Dermis microvascular lymphatic vessel endothelial cell (primary cell): ENCODE results near the gene FBLL1. TPM values are rescaled to one million over a fixed set of nuclear protein-coding genes. Genes with fewer than 3 reads are reported as not detected.
"Not testable (repeated sequence)": the region's sequence is repeated elsewhere in the genome, so short reads cannot be mapped to it uniquely, and the experiment has no call there.

Experiments
- DNase-seq, 2 donors: peaks; one replicate each; pipeline versions ENCODE4 v3.0.0 to v3.0.0-alpha.2; 2010; ENCODE audit warnings: low read depth in 2 of 2
- total RNA-seq: library from RNA; depleted of rRNA; stranded (reverse); fragments of >200 nt; gene quantifications from 2 replicates; pipeline ENCODE4 v1.2.1, GENCODE V29; 2014

The FBLL1 gene
- 0.13 and 1.1 TPM in 2 replicates for total RNA-seq

- peak in 1 of 2 donors; percentile 36 for DNase-seq
Measured at GRCh38 chr5:168528521-168529373, at the start of gene FBLL1. Gene FBLL1 (plus strand): TSS chr5:168529305. CDS start chr5:168529505, 200 bp downstream.

DNA sequence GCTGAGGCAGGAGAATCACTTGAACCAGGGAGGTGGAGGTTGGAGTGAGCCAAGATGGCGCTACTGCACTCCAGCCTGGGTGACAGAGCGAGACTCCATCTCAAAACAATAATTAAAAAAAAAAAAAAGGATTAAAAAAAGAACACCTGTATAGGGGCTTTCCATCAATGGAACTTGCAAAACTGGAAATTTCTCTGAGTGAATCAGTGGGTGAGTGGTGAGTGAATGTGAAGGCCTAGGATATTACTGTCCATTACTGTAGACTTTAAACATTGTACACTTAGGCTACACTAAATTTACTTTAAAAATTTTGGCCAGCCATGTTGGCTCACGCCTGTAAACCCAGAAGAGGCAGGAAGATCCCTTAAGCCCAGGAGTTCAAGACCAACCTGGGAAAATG is 48.5 kb upstream of the FBLL1 start:
- no peak for DNase-seq

DNA sequence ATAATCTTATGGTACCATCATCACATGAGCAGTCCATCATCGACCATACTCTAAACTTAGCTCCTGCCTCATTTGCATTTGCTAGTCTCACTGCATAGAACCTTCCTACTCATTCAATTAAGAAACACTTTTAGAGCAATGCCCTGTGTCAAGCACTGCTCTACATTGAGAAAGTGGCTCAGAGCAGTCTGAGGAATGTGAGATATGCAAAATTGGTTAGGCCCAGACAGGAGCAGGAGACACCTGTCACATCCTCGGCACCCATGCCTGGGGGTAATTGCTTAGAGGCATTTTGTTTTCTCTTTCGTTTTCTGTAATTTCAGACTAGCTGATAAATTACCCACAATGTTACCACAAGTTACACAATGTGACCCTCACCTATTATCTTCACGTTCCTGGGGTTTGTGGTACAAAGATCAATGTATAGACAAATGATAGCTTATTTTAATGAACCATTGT is 47.7 kb upstream of the FBLL1 start:
- no peak for DNase-seq

DNA sequence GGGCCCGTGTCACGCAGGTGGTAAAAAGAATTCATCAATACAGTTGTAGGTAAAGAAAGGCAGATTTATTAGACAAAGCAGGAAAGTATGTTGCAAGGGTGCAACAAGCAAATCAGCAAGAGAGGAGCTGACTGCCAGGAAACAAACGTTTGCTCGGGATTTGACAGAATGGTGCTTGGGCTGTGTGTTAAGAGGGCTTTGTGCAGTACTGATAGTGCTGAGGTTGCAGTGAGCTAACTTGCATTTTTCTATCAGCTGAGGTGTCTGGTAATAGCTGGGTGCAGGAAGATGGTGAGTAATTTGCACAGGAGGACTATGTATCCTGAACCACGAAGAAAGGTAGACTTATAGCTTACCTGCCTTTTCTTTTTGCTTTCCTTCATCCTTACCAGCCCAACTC is 46.7 kb upstream of the FBLL1 start:
- DNase-seq = no peak

GRCh38 chr5:168486136-168486879 is 42.8 kb upstream of the FBLL1 start, which contains the start of gene RARS1:
Gene RARS1 (plus strand): TSS chr5:168486471. CDS start chr5:168486499, 28 bp downstream.
- peak; percentile 88 to 96 for DNase-seq

DNA sequence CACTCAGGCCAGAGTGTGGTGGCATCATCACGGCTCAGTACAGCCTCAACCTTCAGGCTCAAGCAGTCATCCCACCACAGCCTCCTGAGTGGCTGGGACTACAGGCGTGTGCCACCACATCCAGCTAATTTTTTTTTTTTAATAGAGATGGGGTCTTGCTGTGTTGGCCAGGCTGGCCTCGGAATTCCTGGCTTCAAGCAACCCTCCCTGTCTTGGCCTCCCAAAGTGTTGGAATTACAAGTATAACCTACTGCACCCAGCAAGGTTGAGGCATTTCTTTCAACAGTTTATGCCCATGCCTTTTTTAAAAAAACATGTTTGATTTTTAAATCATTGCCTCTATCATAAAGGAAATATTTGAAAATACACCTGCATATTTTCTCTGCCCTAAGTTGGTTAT is 40.0 kb upstream of the FBLL1 start:
- no peak for DNase-seq

DNA sequence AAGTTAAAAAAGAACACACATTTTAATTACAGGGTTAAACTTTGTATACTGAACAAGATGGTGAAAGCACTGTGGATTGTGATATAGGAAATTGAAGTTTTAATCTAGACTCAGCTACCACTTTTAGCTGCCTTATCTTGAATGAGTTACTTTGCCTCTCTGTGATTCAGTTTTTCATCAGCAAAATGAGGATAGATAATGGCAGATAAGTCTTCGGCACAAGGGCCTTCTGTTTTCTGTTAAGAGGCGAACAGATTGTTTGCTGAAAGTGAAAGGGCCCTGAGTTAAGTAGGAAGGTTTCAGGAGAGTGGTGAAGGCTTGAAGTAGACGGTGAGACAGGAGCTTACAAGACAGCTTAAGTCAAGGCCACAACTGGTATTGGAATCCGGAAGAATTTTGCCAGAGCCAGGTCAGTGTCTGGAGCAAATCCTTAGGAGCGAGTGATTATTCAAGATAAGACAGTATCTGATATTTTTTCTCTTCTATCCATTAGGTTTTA is 35.0 kb upstream of the FBLL1 start:
- no peak for DNase-seq

DNA sequence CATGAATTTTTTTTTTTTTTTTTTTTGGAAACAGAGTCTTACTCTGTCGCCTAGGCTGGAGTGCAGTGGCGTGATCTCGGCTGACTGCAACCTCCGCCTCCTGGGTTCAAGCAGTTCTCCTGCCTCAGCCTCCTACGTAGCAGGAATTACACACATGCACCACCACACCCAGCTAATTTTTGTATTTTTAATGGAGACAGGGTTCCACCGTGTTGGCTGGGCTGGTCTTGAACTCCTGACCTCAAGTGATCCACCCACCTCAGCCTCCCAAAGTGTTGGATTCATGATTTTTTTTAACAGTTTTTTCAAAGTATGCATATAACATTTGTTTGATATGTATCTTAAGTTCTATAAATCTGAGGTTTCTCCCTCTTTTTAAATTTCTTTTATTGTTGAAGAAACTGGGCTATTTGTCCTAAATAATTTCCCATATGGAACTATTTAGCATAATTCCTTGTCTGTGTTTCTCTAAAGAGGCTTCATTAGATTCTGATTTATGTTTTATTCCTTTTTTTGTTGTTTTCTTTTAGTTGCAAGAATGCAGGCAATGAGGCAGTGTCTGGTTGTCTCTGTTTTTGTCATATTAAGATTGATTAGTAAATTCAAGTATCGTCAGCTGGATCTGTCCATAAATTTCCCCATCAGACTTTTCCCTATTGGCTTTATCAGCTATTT is 26.4 kb upstream of the FBLL1 start:
- DNase-seq = no peak

GRCh38 chr5:168513861-168514428 is 15.2 kb upstream of the FBLL1 start:
- no peak for DNase-seq

DNA sequence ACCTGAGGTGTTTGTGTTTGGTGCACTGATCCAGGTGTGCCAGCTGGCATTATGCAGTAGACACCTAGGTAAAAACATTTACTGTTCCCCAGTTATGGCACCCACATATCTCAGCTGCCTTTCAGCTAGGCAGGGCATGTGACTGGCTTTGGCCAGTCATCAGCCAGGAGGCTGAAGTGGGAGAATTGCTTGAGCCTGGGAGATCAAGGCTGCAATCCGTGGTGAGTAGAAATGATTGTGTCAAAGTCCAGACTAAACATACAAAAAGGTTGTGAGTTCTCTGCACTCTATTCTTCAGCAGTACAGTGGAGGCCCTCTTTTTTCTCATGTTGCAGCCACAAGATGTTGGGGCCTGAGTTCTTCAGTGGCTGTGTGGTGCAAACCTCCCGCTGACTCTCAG is 3.2 kb upstream of the FBLL1 start:
- DNase-seq = no peak

GRCh38 chr5:168527756-168528295 is 1.3 kb upstream of the FBLL1 start:
- DNase-seq = no peak

DNA sequence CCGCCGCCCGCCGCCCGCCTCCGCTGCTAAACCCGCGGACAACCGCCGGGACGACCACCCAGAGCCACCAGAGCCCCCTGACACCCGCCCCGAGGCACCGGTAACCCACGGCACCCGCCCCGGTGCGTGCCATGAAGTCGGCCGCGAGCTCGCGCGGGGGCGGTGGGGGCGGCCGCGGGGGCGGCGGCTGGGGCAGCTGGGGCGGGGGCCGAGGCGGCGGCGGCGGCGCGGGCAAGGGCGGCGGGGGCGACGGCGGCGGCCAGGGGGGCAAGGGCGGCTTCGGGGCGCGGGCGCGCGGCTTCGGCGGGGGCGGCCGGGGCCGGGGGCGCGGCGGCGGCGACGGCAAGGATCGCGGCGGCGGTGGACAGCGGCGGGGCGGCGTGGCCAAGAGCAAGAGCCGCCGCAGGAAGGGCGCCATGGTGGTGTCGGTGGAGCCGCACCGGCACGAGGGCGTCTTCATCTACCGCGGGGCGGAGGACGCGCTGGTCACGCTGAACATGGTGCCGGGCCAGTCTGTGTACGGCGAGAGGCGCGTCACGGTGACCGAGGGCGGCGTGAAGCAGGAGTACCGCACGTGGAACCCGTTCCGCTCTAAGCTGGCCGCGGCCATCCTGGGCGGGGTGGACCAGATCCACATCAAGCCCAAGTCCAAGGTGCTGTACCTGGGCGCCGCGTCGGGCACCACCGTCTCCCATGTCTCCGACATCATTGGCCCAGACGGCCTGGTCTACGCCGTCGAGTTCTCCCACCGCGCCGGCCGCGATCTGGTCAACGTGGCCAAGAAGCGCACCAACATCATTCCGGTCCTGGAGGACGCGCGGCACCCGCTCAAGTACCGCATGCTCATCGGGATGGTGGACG is 499 bp downstream of the FBLL1 start:
- no peak for DNase-seq

DNA sequence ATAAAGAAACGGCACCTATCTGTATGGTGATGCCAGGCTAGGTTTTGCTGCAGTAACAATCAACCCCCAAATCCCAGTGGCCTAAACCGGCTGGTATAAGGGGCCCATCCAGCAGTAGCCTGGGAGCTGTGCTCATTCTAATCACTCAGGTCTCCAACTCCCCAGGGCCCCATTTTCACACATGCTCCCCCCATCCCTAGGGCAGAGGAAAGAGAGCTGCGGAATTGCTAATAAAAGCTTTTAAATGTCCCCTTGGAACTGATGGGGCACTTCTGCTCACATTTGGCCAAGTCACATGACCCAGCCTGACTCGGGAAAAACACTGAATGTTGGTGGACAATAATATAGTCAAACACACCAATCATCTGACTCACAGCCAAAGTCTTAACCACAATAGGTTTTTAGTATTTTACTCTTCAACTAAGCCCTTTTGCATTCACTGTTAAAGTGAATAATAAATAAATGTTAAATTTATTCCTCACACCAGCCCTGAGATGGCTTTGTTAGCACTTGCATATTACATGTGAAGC is 1.6 kb downstream of the FBLL1 start:
- no peak for DNase-seq

- no peak for DNase-seq
Measured at GRCh38 chr5:168531191-168531590, 2.1 kb downstream of the FBLL1 start.

GRCh38 chr5:168531987-168532864 is 3.1 kb downstream of the FBLL1 start:
- no peak for DNase-seq

DNA sequence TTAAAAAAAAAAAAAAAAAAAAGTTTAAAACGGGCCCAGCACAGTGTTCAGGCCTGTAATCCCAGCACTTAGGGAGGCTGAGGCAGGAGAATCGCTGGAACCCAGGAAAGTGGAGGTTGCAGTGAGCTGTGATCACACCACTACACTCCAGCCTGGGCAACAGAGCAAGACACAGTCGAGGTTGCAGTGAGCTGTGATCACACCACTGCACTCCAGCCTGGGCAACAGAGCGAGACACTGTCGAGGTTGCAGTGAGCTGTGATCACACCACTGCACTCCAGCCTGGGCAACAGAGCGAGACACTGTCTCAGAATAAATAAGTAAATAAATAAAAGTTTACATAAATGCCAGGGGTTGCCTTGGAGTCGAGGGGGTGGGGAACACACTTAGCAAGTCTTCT is 5.2 kb downstream of the FBLL1 start:
- DNase-seq = not testable (repeated sequence)

- no peak for DNase-seq
Measured at GRCh38 chr5:168537176-168537575, 8.1 kb downstream of the FBLL1 start.

DNA sequence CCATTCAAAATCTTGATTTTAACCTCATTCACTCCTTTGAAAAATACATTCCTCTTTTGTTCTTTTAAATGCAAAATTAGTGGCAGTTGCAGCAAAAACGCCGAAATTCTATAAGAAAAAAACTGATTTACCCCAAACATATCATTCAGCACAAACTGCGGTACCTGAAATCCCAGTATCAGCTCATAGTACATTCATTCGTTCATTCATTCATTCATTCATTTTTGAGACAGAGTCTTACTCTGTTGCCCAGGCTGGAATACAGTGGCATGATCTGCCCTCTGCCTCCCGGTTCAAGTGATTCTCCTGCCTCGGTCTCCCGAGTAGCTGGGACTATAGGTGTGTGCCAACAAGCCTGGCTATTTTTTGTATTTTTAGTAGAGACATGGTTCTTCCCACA is 20.4 kb downstream of the FBLL1 start:
- no peak for DNase-seq

DNA sequence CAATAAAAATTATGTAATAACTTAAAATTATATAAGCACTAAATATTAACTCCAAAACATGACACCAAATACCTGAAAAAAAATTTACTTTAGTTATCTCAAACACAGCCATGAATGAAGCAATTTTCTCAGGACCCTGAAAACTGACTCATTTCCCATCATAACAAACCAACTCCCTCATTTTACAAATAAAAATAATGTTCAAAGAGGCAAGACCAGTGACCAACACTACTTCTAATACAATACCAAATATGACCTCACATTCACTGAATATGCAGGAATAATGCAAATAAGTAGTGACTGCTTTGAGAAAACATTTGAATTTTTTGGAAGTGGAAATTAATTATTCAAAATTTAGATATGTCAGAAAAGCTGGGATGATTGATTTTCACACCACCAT is 21.6 kb downstream of the FBLL1 start:
- peak in 1 of 2 donors; percentile 40 for DNase-seq
